Astrocyte of the spinal cord (primary cell): ENCODE results near the gene DNAH2.
A peak's percentile ranks its signal among the peaks of the same experiment; 100 is the strongest.

Experiments
- DNase-seq: peaks from one replicate; pipeline ENCODE4 v3.0.0; 2011; ENCODE audit warnings: low read depth, low spot score
- H3K4me3 ChIP-seq: 2 replicates; pipeline ENCODE4 v1.5.1; 2011; ENCODE audit warnings: low read depth, mild to moderate bottlenecking, low read length, moderate library complexity
- CTCF ChIP-seq: IDR thresholded peaks from 2 replicates; pipeline ENCODE4 v1.5.1; 2012; ENCODE audit warnings: low read depth, mild to moderate bottlenecking, low read length, inconsistent platforms
- in situ Hi-C: cut with HindIII; loops from 2 replicates; pipeline ENCODE4 v1.10.0; 2017; ENCODE audit warnings: low sequenced_read_pairs

Gene DNAH2

GRCh38 chr17:7714721-7715594, 2.6 kb upstream of the DNAH2 start:
- no peak for TF ChIP-seq CTCF
- DNase-seq, result no peak
- no peak overlapping the region for H3K4me3 ChIP-seq
- in situ Hi-C loops, result no loop called here

GRCh38 chr17:7715936-7716886, 1.3 kb upstream of the DNAH2 start:
- in situ Hi-C loops, result no loop called here
- H3K4me3 ChIP-seq, result peak overlapping the region; percentile 62
- DNase-seq, result no peak
- no peak for TF ChIP-seq CTCF

- peak overlapping the region; percentile 62 for H3K4me3 ChIP-seq
- TF ChIP-seq CTCF, result no peak
- in situ Hi-C loops, result no loop called here
- DNase-seq, result no peak
These were observed 309 bp downstream of the DNAH2 start for GRCh38 chr17:7717756-7718350.

- in situ Hi-C loops, result no loop called here
- no peak for DNase-seq
- no peak overlapping the region for H3K4me3 ChIP-seq
- TF ChIP-seq CTCF, result no peak
These were observed 2.1 kb downstream of the DNAH2 start for GRCh38 chr17:7719661-7720060.

- in situ Hi-C loops, result no loop called here
- no peak for DNase-seq
- H3K4me3 ChIP-seq, result no peak overlapping the region
- TF ChIP-seq CTCF, result no peak
These were observed 2.6 kb downstream of the DNAH2 start for GRCh38 chr17:7720125-7720524.

GRCh38 chr17:7721612-7722011, 4.1 kb downstream of the DNAH2 start:
- H3K4me3 ChIP-seq, result no peak overlapping the region
- no peak for TF ChIP-seq CTCF
- in situ Hi-C loops, result no loop called here
- DNase-seq, result no peak
